ENCODE measurements around the gene SVIL. TPM values are rescaled to one million over a fixed set of nuclear protein-coding genes. Genes with fewer than 3 reads are reported as not detected.

SVIL gene
- total RNA-seq, 4 donors from 2014 or later, result 1,040 to 1,354 (median 1,121) TPM

- Histone ChIP-seq H3K27ac (no peak overlapping the region), H3K4me1 (peaks cover 0 to 5% of the 10 kb centered on the region in 2 donors), H3K36me3 (peaks cover 0 to 12% of the 10 kb centered on the region in 2 donors), H3K27me3 (no peaks in the 10 kb centered on the region), H3K9me3 (no peaks in the 10 kb centered on the region), H3K4me3 (no peak overlapping the region)
- intact Hi-C loops (cut with DNase I; ENCODE audit: low total_unique reads), result no loop called here
- no peak for DNase-seq
- in situ Hi-C loops (cut with MboI; ENCODE audit: low sequenced_read_pairs in 4 of 4), result no loop called here
- ATAC-seq, result no peak
- TF ChIP-seq CTCF (IDR thresholded peaks at IDR 0.05 in 4 of 5, conservative IDR thresholded peaks at IDR 0.05 in 1 of 5) (no peak), POLR2A (IDR thresholded peaks at IDR 0.05) (no peak)
These were observed 208.4 kb downstream of the SVIL start for GRCh38 chr10:29426420-29426819.

- H3K4me1 ChIP-seq, result peaks cover 17 to 19% of the 10 kb centered on the region in 2 donors
- DNase-seq (no peak), ATAC-seq (no peak)
- in situ Hi-C loops (cut with MboI; ENCODE audit: low sequenced_read_pairs in 4 of 4), result no loop called here
- no peaks in the 10 kb centered on the region for H3K27me3 ChIP-seq
- no peaks in the 10 kb centered on the region for H3K9me3 ChIP-seq
- H3K36me3 ChIP-seq, result peaks cover 0 to 22% of the 10 kb centered on the region in 2 donors
- no peak overlapping the region for H3K4me3 ChIP-seq
- intact Hi-C loops (cut with DNase I; ENCODE audit: low total_unique reads), result no loop called here
- no peak overlapping the region for H3K27ac ChIP-seq
- TF ChIP-seq POLR2A (IDR thresholded peaks at IDR 0.05) (no peak), CTCF (IDR thresholded peaks at IDR 0.05 in 4 of 5, conservative IDR thresholded peaks at IDR 0.05 in 1 of 5) (no peak)
These were observed 210.8 kb downstream of the SVIL start for GRCh38 chr10:29424017-29424416.

- Histone ChIP-seq H3K27me3 (no peaks in the 10 kb centered on the region), H3K36me3 (peaks cover 0 to 25% of the 10 kb centered on the region in 2 donors), H3K27ac (peak overlapping the region; percentile 24 to 42 (median 31)), H3K9me3 (no peaks in the 10 kb centered on the region), H3K4me3 (no peak overlapping the region), H3K4me1 (peaks cover 39 to 40% of the 10 kb centered on the region in 2 donors)
- no peak for TF ChIP-seq POLR2A (IDR thresholded peaks at IDR 0.05)
- no peak for TF ChIP-seq CTCF (IDR thresholded peaks at IDR 0.05 in 4 of 5, conservative IDR thresholded peaks at IDR 0.05 in 1 of 5)
- ATAC-seq (peak; percentile 77 to 83), DNase-seq (peak; percentile 16 to 31)
- in situ Hi-C loops (cut with MboI; ENCODE audit: low sequenced_read_pairs in 4 of 4) (no loop called here), intact Hi-C loops (cut with DNase I; ENCODE audit: low total_unique reads) (no loop called here)
These were observed 214.0 kb downstream of the SVIL start for GRCh38 chr10:29420744-29421143.

GRCh38 chr10:29417324-29417723 lies 217.4 kb downstream of the SVIL start:
- TF ChIP-seq POLR2A (IDR thresholded peaks at IDR 0.05), result no peak
- TF ChIP-seq CTCF (IDR thresholded peaks at IDR 0.05 in 4 of 5, conservative IDR thresholded peaks at IDR 0.05 in 1 of 5), result no peak
- intact Hi-C loops (cut with DNase I; ENCODE audit: low total_unique reads) (no loop called here), in situ Hi-C loops (cut with MboI; ENCODE audit: low sequenced_read_pairs in 4 of 4) (no loop called here)
- Histone ChIP-seq H3K4me1 (peaks cover 59 to 67% of the 10 kb centered on the region in 2 donors), H3K9me3 (no peaks in the 10 kb centered on the region), H3K27me3 (no peaks in the 10 kb centered on the region), H3K36me3 (peaks cover 0 to 27% of the 10 kb centered on the region in 2 donors), H3K4me3 (no peak overlapping the region), H3K27ac (peak overlapping the region in 2 of 4 donors; percentile 2 to 51)
- ATAC-seq (peak in 1 of 2 donors; percentile 51), DNase-seq (no peak)

- H3K4me3 ChIP-seq, result no peak overlapping the region
- H3K27me3 ChIP-seq, result no peaks in the 10 kb centered on the region
- no peak for DNase-seq
- in situ Hi-C loops (cut with MboI; ENCODE audit: low sequenced_read_pairs in 4 of 4), result no loop called here
- H3K27ac ChIP-seq, result no peak overlapping the region
- intact Hi-C loops (cut with DNase I; ENCODE audit: low total_unique reads), result no loop called here
- peaks cover 72 to 76% of the 10 kb centered on the region in 2 donors for H3K4me1 ChIP-seq
- H3K36me3 ChIP-seq, result peaks cover 0 to 13% of the 10 kb centered on the region in 2 donors
- TF ChIP-seq CTCF (IDR thresholded peaks at IDR 0.05 in 4 of 5, conservative IDR thresholded peaks at IDR 0.05 in 1 of 5) (no peak), POLR2A (IDR thresholded peaks at IDR 0.05) (no peak)
- ATAC-seq, result no peak
- H3K9me3 ChIP-seq, result no peaks in the 10 kb centered on the region
These were observed 218.9 kb downstream of the SVIL start for GRCh38 chr10:29415876-29416275.
